Measurements from ENCODE around the gene OBSCN.

DNA sequence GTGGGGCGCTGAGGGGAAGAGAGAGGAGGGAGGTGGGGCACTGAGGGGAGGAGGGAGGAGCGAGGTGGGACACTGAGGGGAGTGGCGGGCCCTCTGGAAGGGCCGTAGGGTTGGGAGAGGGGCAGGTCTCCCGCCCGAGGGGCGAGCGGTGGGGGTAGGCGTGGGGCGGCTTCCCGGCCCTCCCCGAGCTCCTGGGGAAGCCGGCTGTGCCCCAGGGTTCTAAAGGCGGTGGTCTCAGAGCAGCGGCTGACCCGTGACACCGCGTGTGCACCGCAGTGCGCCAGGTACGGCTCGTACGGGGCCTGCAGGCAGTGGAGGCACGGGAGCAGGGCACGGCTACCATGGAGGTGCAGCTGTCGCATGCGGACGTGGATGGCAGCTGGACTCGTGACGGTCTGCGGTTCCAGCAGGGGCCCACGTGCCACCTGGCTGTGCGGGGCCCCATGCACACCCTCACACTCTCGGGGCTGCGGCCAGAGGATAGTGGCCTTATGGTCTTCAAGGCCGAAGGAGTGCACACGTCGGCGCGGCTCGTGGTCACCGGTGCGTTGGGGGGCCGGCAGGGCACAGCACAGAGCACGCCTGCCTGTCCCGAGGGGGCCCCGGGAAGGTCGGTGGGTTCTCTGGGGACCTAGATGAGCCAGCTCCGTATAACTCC is 68.5 kb downstream of the OBSCN start:
- TF ChIP-seq EZH2 (IDR thresholded peaks at IDR 0.05; ENCODE audit: borderline replicate concordance, low read length) (no peak), CTCF (IDR thresholded peaks at IDR 0.05; ENCODE audit: low read length) (no peak)
